VCaP (cell line): ENCODE results near the gene PLCB4.

Source experiments
- H3K27ac ChIP-seq: fragments of 450-650 bp; 2 replicates; pipeline ENCODE4 v1.5.1; 2017
- CTCF ChIP-seq: fragments of 450-650 bp; conservative IDR thresholded peaks from 2 replicates; pipeline ENCODE4 v1.5.1; 2017; ENCODE audit warnings: mild to moderate bottlenecking, moderate library complexity

PLCB4 gene

GRCh38 chr20:9025643-9026042, 43.2 kb upstream of the PLCB4 start:
- TF ChIP-seq CTCF: no peak
- no peak overlapping the region for H3K27ac ChIP-seq

- TF ChIP-seq CTCF: no peak
- no peak overlapping the region for H3K27ac ChIP-seq
These were observed 41.3 kb upstream of the PLCB4 start for GRCh38 chr20:9027626-9028025.

- H3K27ac ChIP-seq: no peak overlapping the region
- no peak for TF ChIP-seq CTCF
These were observed 40.5 kb upstream of the PLCB4 start for GRCh38 chr20:9028419-9028818.

- H3K27ac ChIP-seq: no peak overlapping the region
- TF ChIP-seq CTCF: no peak
These were observed 36.9 kb upstream of the PLCB4 start for GRCh38 chr20:9031991-9032390.

- no peak for TF ChIP-seq CTCF
- H3K27ac ChIP-seq: no peak overlapping the region
These were observed 36.1 kb upstream of the PLCB4 start for GRCh38 chr20:9032758-9033157.

- no peak for TF ChIP-seq CTCF
- H3K27ac ChIP-seq: no peak overlapping the region
These were observed 33.8 kb upstream of the PLCB4 start for GRCh38 chr20:9035126-9035525.

- TF ChIP-seq CTCF: no peak
- no peak overlapping the region for H3K27ac ChIP-seq
These were observed 32.3 kb upstream of the PLCB4 start for GRCh38 chr20:9036593-9036992.
